GM18951 (cell line): Measurements from ENCODE around the gene CACNB4.

Experiments used
- POLR2A ChIP-seq: IDR thresholded peaks from 4 replicates; pipeline ENCODE4 v1.6.1; 2011; ENCODE audit warnings: mild to moderate bottlenecking; ENCODE audit not compliant: insufficient read length, insufficient read depth; ENCODE audit errors: extremely low read depth
- in situ Hi-C: fragments of 300-500 bp; cut with MboI; formaldehyde crosslinking; loops from one replicate; pipeline ENCODE4 v1.12.0; 2022; ENCODE audit warnings: low sequenced_read_pairs, mixed read lengths, inconsistent platforms; ENCODE audit not compliant: unreplicated experiment

CACNB4 gene

DNA sequence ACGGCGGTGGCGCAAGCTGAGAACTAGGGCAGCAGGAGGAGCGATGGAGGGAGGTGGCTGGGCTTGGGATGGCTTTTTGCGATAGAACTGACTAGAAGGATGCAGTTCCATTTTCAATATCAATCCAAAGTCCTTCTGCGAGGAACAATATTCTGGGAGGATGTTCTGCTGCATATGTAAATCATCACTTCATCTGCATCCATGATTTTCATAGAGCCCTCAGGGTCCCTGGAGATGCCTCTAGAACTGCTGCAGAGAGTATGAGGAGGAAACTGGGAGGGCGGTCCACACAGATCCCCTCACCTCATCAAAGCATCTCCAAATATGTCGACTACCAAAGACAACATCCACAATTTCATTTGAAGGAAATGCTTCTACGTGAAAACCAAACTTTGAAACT is 20.8 kb downstream of the CACNB4 start:
- in situ Hi-C loops = no loop called here
- TF ChIP-seq POLR2A = no peak

DNA sequence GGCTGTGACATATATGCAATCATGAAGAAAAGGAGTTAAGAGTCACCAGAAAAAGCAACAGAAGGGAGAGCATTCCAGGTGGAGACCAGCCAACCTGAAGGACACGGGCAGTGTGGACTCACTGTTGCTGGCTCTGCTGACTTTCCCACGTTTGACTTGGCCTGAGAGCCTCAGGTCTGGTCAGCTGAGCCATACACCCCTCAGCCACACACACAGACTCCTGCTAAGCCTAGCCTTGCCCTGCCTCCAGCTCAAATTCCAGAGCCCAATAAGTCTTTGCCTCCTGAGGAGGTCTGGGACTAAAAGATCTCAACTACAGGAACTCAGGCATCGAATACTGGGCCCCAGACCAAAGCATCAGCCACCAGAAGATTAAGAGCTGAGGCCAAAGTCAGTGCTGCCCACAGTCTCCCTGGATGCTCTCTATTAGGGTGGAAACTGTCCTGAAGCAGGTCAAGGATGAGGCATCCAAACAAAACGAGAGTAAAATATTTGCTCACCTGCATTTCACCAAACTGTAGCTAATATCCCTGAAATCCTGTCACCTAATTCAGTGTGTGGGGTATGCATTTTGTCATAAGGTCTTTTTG is 23.3 kb downstream of the CACNB4 start:
- in situ Hi-C loops = no loop called here
- TF ChIP-seq POLR2A = no peak

GRCh38 chr2:152072011-152072410 is 26.8 kb downstream of the CACNB4 start:
- in situ Hi-C loops = no loop called here
- no peak for TF ChIP-seq POLR2A

DNA sequence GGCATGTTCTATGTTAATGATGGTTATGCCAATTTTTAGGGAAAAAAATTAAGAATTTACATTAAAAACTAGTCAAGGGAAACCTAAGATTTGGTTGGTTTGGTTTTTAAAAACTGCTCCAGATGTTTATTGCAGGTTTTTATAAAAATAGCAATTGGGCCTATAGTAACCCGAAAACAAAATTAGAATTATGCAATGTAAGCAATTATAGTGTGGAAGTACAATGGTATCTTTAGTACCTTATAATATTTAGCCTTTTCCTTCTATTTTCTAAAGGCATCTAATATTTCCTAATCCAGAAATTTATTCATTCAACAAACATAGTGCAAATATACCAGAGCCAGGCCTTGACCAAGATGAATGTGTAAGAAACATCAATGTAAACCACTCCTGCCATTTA is 27.3 kb downstream of the CACNB4 start:
- TF ChIP-seq POLR2A = no peak
- in situ Hi-C loops = no loop called here

GRCh38 chr2:152071092-152071491 is 27.8 kb downstream of the CACNB4 start:
- in situ Hi-C loops = no loop called here
- no peak for TF ChIP-seq POLR2A

DNA sequence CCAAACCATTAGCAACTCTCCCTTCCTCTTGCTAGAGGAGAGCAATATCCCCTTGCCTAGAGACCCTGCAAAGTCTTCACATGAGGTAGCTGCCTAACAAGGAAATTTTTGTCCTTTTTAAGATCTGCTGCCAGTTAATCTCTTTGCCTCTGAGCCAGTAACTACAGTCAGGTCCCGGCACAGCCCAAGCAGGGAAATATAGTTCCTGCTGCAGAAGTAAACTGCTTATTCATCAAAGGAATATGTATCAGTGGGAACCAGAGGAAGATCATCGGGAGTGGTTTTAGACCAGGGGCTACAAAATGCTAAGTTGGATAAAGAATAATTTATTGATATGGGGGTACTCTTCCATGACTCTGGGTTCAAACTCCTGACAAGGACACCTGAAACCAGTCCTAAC is 30.6 kb downstream of the CACNB4 start:
- no peak for TF ChIP-seq POLR2A
- in situ Hi-C loops = no loop called here

DNA sequence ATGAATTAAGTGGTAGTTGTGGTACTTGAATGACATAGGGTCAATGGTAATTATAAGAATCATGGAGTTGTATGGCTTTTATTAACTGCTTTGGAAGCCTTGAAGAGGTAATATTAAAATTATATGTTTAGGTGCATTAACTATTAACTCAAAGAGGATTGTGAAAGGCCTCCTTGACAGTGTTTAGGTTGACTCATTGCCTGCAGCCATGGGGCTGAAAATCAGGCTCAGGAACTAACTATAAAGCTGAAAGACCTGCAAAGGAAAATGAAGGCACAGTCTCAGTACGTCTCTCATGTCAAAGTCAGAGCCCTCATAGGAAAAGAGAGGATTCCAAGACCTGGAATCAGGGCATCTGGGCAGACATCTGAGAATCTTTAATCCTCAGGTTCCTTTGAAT is 31.0 kb downstream of the CACNB4 start:
- TF ChIP-seq POLR2A = no peak
- in situ Hi-C loops = no loop called here

DNA sequence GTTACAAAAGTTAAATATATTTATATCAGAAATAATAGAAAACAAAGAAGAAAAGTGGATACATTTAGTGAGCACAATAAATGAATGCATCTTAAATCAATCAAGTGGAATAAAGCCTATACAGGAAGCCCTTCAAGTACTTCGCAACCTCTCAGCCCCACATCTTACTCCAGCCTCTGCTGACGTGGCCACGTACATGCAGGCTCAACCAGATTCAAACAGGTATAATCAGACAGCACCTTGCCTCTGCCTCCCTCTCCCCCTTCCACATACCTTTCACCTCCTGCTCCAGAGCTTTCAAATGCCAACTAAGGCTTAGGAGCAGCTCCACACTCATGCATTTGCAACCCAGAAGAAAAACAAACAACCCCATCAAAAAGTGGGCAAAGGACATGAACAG is 32.9 kb downstream of the CACNB4 start:
- in situ Hi-C loops = no loop called here
- no peak for TF ChIP-seq POLR2A

DNA sequence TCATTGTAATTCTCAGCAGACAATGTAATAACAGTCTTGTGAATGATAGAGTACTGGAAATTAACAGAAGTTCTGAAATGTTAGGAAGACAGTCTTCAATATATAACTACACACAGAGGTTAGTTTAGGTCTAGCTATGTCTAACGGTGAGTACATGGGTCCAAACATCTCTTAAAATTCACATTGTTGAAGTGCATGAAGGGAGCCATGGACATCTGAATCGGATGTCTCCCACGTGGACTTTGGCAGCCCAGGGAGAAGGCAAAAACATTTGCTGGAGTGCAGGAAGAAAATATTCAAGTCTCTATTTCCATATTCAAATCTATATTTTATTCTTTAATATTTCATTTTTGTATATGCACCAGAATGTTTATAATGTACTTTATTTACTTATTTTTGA is 34.8 kb downstream of the CACNB4 start:
- no peak for TF ChIP-seq POLR2A
- in situ Hi-C loops = no loop called here

DNA sequence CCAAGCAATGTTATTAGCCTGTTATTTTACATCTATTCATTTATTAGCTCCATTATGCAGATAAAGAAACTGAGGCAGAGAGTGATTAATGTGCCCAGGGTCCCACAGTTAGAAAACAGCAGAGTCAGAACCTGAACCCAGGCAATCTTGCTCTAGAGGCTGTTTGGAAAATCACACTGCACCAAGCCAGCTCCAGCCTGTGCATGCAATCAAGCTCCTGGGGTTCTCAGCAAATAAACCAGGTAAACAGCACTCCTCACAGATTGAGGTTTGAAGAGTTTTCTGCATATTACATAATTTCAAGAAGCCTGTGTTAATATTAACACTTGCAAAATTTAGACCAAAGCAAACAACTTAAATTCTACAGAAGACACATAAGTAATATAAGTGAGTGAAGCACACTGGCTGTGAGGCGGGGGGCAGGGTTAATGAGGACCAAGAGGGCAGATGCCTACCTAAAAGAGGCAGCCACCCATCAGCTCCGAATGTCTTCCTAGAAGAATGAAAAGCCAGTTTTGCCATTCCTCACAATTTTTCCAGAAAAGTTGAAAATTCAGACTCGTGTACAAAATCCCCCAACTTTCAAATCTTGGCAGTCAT is 35.4 kb downstream of the CACNB4 start:
- no peak for TF ChIP-seq POLR2A
- in situ Hi-C loops = no loop called here

DNA sequence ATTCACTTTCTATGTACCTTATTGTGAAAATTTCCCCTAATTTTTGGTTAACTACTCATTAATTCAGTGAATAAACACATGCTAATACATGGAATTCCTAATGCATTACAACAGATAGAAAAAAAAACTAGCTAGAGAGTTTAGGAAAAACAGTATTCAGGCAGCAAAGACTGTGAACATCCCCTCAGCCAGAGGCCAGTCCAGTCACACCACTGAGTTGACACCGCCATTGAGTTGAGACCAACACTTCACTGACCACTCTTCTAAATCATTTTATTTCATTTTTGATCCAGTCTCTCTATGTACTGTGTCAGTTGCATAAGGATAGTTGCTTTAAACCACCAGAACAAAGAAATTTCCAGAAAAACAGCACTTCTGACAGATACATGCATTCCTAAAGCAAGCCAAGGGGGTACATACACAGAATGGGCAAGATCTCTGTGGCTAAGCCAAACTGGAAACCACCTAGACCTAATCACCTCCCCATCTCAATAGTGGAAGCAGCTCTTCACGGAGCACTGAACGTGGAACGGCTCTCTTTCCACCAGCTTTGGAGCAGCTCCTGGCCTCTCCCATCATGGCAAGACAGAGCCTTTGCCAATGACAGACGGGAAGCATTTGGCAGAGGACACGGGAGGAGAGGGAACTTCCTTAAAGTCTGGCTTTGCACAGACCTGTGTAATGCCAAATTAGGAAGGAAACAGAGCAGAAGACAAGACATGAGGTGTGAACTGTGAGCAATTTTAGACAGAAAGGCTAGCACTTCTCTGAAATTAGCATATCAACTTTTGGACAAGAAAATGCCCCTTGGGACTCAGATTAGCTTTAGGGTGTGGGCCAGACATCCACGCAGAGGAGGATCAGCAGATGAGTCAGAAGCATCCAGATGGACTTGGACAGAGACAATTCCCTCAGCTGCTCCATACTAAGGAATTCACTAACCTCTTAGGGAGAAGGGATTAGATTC is 36.4 kb downstream of the CACNB4 start:
- in situ Hi-C loops = no loop called here

GRCh38 chr2:152061383-152061782 is 37.5 kb downstream of the CACNB4 start:
- in situ Hi-C loops = no loop called here
- no peak for TF ChIP-seq POLR2A

More for the DNA sequence above, 36.4 kb downstream of the CACNB4 start:
- TF ChIP-seq POLR2A = no peak

DNA sequence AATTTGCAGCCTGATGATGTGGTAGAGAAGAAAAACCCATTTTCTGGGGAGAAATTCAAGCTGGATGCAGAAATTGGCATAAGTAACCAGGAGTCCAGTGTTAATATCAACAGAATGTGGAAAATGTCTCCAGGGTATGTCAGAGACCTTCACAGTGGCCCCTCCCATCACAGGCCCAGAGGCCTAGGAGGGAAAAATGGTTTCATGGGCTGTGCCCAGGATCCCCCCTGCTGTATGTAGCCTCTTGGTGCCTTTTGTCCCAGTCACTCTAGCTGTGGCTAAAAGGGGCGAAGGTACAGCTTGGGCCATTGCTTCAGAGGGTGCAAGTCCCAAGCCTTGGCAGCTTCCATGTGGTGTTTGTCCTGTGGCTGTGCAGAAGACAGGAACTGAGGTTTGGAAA is 40.2 kb downstream of the CACNB4 start:
- no peak for TF ChIP-seq POLR2A
- in situ Hi-C loops = loop anchor here (5.0 kb wide), 1 partner anchor 104 kb away; no protein-coding TSS in a partner anchor
